SU-DHL-6 (cell line): ENCODE measurements around the gene TNPO2.

ENCODE experiments used
- CTCF ChIP-seq: fragments of 200-600 bp; sonication (generic); IDR thresholded peaks from one replicate; pipeline ENCODE4 v1.5.1; 2017; ENCODE audit warnings: antibody characterized with exemption, mild to moderate bottlenecking, low read length, moderate library complexity; ENCODE audit not compliant: insufficient read depth, poor library complexity, severe bottlenecking
- EZH2phosphoT487 ChIP-seq: fragments of 200-600 bp; sonication (generic), shearing (Covaris generic); conservative IDR thresholded peaks from 2 replicates; pipeline ENCODE4 v1.6.1; 2018; ENCODE audit warnings: mild to moderate bottlenecking, antibody characterized with exemption, low read length, moderate library complexity, mixed read lengths

GRCh38 chr19:12754465-12755196 lies 30.9 kb upstream of the TNPO2 start:
- no peak for TF ChIP-seq CTCF
- no peak for TF ChIP-seq EZH2phosphoT487
